Retina (tissue), 1 donor: ENCODE data around the gene CERS6.
"Not testable (repeated sequence)": the region's sequence is repeated elsewhere in the genome, so short reads cannot be mapped to it uniquely, and the experiment has no call there.

Source experiments
- DNase-seq: peaks from one replicate; pipeline ENCODE4 v3.0.0-alpha.2; 2016

Gene CERS6

DNA sequence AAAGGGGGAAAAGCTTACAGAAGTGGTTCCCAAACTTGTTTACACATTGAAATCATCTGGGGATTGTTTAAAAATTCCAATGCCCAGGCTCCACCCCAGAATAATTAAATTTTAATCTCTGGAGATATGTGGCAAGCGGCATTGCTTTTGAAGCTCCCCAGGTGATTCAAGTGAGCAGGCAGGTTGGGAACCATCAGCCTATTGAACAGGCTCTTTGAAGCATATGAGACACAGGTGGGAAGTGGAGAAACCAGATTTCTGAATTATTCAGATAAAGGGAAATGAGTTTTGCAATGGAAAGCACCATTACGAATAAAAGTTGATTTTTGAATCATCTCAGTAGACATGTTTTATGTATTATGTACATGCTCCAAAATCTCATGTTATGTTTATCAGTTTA lies 288.8 kb downstream of the CERS6 start:
- no peak for DNase-seq

DNA sequence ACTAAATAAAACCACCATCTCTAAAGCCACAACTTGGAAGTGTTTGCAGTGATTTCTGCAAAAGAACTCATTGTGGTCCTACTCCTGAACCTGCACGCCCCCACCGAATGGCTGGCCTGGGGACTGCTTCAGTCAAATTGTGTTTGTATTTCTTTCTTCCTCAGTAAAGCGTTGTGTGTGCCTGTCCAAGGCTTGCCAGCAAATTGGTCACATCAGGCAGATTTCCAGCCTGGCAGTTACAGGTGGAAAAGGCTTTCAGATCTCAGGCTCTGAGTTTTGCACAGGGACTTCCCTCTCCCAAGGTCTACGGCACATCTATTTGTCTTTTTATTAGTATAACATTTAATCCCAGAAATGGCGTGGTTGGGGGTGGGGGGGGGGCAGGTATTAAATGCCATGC lies 292.4 kb downstream of the CERS6 start:
- DNase-seq: no peak

DNA sequence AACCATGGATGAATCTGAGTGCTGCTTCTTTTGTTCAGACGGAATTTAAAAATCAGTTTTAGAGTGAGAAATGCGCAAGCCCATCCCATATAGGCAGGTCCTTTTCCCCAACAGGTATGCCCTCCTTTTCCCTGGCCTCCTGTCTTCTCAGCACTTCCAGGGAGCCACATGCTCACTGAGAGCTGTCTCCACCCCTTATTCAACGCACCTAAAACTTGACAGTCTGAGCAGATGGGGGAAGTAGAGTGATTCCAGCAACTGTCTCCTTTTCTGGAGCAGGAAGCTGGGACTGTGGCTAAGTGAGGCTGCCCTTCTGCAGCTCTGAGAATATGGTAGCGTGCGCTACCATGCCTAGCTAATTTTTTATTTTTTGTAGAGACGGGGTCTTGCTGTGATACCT lies 293.2 kb downstream of the CERS6 start:
- DNase-seq: no peak

DNA sequence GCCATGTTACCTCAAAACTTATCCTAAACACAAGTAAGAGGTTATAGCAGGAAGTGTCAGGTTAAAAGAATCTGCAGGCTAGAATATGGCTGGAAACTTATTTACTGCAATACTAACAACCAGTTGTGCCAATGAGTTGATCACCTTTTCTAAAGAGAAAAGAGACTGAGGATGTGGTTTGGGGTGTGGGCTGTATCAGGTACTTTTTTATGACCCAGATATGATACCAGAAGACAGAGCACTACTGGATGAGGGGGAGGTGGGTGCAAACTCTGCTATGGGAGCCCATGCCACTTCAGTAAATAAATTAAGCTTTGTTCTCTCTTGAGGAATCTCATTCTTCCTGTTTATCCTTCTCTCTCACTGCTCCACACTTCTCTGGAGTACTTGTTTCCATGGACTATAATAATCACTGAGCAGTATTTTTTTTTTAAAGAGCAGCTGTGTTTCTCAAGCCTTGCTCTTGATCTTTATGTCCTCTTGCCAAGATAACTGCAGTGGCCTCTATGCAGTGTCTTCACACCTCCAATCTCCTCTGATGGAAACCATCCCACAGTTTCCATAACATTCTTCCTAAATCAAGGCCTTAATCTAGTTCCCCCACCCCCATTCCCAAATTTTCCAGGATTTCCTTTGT lies 295.1 kb downstream of the CERS6 start:
- DNase-seq: no peak

DNA sequence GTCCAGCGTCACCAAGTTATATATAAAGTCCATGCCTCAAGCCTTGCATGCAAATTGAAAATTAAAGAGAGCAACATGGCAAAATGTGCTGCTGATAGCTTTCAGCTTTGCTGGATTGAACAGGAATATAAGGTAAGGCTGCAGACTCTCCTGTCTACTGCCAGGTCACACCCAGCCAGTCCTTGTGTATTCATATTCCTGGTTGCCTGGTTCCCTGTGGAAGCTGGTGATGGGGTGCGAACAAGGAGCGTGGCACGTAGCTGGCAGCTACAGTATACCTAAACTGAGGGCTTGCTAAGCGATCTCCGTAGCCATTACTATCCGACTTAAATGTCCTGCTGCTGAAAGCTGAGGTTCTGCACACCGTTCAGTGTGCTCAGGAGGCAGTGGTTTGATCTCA lies 296.3 kb downstream of the CERS6 start:
- no peak for DNase-seq

DNA sequence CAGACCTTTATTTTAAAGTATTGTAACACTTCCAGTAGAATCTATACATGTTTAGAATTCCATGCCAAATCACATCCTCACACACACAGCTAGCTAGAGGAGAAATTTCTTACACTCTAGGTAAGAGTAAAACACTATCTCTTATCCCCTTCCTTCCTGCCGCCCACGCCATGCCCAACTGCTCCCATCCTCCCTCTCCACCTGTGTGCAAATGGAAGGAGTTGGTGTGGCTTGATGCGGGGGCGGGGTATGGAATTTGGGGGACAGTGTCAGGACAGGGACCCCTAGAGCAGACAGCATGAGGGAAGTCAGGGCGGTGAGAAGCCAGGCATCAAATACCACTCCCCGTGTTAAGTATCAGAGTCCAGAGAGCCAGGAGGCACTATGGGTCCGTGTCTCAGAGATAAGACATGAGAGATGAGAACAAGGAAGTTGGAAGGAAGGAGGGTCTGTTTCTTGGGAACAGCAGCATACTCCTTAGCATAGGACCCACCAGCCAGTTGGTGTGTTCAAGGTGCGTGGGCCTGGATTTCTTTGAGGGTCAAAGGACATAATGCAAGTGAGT lies 297.8 kb downstream of the CERS6 start:
- no peak for DNase-seq

DNA sequence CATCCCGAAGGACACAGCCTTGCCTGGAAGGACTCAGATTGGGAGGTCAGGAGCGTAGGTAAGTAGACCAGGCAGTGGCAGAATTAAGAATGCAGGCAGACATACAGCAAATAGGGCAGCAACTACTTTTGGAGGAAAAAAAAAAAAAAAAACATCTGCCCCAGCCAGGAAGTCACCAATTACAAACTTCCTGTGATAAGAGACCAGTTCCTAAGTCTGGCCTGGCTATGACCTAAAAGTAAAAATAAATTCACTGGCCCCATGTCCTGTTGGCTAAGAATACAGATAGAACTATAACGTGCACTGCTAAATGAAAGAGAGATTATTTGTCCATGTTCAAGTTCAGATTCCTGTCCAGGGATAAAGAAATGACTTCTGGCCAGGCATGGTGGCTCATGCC lies 301.2 kb downstream of the CERS6 start:
- DNase-seq: no peak

DNA sequence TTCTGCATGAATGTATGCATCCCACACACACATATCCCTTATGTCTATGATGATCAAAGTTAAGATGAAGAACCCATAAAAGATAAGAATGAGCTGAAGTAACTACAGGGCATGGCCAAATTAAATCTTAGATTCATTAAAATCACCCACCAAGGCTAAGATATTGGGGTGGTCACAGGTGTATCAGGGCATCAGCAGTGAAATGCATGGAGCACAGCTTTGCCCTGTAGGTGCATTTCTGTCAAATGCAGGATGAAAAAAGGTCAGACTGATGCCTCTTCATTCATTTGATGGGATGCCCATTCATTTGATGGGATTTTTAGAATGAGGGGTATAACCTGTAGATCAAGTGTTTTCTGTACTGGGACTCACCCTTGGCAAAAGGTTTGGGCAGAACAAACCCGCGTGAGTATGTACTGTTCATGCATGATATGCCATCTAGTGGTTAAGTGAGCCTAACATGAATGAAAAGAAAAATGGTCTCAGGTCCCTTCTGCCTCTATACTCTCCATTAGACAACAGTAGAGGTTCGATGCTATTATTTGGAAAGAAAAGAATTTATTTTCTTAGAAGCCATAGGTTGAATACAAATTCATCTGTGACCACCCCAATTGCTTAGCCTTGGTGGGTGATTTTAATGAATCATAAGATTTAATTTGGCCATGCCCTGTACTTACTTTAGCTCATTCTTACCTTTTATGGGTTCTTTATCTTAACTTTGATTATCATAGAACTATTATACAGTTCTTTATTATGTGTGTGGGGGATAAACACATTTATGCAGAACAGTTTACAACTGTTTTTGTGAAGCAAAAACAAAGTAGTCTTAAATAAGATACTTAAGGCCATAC lies 303.1 kb downstream of the CERS6 start:
- DNase-seq: peak; percentile 34

DNA sequence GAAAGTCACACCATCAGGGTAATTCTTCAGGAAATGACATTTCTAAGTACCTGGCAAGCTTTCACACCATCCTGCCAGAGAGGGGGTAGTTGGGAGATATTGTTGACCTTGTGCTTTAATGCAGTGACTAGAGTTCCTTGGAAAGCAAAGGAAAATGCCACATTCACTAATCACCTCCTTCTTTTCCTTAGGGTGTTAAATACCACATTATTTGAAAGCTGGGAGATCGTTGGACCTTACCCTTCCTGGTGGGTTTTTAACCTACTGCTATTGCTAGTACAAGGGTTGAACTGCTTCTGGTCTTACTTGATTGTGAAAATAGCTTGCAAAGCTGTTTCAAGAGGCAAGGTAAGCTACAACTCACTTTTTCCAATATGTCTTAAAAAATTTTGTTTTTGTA lies 309.3 kb downstream of the CERS6 start:
- no peak for DNase-seq

DNA sequence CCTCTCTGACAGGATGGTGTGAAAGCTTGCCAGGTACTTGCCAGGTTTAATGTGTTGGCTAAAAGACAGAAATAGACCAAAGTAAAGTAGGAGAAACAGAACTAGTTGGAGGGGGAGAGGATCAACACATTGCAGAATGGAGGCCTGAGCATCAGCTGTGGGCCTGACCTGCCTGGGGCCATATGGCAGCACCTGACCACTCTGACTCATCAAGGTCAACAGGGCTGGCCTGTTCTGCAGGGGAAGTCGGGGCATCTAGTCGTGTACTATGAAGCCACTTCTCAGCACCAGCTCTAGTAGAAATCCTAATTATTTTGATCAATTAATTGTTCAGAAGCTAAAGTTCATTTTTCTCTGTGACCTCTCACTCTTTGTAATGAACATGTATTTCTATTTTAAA lies 310.5 kb downstream of the CERS6 start:
- DNase-seq: no peak

DNA sequence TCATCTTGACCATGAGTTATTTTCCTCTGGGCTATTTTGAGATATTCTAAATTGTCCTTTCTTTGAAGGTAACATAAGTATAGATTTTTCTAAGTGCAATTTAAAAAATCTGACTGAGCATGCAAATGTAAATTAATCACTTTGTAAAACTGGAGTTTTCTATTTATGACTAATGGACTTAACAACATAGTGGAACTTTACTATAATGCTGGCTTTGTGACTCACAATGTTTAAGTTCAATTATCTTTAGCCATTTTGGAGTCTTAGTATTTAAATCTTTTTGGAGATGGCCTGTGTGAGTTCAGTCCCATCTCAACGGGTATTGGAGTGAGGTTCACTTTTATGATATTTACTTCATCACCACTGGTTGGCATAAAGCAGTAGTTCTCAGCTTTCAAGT lies 311.2 kb downstream of the CERS6 start:
- DNase-seq: no peak

DNA sequence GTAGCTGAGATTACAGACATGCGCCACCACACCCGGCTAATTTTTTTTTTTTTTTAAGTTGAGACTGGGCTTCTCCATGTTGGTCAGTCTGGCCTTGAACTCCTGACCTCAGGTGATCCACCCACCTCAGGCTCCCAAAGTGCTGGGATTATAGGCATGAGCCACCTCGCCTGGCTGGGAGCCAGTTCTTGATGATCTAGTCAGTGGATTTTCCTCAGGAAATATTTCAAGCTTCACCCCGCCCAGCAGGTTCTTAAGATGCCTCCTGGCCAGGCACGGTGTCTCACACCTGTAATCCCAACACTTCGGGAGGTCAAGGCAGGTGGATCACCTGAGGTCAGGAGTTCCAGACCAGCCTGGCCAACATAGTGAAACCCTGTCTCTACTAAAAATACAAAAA lies 312.3 kb downstream of the CERS6 start:
- DNase-seq: not testable (repeated sequence)

DNA sequence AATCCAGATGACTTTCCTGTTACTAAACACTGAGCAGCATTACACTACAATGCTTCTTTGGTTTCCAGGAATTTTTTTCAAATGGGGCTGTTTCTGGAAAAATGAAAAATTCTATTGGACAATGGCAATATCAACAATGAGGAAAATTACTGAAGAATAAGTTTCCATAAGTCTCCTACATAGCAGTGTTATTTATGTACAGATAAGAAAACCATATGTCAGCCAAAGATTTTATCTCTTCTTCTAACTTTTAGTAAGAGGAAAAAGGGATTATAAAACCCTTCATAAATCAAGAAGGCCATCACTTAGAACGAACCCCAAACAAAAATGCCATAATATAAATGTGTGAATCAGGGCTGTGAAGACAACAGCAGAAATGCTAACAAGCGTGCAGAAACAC lies 314.7 kb downstream of the CERS6 start:
- no peak for DNase-seq

DNA sequence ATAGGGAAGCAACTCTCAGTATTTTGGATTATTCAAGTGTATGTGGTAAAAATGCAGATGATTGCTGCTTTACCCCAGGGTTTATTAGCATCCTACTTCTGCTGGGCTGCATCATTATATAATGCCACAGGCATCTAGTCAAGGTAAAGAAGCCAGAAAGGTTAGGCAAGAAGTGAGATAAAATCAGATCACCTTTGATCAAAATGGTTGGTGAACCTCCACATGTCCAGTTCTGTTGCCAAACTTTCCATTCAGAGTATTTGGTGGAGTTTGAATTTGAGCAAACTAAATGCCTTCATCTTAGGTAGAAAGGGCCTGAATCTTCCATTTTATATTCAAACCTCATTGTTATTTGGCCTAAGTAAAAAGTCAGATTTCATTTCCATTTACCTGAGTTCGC lies 316.6 kb downstream of the CERS6 start:
- DNase-seq: no peak

DNA sequence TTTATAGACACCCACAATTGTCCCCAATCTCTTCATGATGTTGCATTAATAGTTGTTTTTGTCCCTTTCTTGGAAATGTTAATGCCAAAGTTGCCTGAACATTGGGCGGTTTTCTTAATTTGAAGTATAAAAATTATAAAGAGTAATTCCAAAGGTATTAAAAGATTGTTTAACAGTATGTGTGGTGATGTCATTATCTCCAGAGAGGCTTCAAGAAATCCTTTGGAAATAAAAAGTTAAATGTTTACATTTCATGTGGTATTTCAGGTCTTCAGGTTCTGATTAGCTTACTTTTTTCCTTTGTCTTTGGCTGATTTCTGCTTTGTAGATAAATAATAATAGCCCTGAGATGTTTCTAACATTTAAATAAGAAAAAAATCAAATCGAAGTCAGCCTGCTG lies 317.1 kb downstream of the CERS6 start:
- DNase-seq: no peak

DNA sequence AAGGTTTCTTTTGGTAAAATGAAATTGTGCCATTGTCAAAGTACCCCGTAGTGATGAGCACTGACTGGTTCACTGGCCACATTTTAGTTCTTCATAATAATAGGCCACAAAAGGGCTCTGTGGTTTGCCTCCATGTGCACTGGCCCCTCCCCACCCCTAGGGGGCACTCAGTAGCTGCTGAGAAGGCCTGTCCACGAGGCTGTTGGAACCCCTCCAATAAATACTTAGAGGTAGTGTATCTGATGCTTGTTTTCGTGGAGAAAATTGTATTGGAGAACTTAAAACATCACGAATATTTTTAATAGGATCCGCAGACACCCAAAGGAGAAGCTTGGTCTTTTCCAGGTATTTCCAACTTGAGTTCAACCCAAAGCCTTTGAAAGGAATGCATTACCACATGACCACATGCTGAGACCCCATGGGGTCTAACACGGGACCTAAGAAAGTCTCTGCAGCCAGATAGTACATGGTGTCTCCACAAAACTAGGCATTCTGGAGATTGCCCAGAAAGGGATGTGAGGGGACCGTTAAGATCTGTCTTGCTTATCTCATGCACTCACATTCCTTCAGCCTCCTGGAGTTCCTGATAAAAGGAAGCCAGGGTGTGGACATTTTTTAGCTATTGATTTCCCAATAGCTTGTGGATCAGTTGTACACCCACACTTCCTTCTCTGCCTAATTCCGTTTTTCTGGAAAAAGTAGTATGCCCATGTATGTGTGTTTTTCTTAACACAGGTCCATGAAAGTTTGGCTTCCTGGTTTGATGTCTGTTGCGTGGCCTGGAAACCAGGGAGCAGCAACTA lies 317.8 kb downstream of the CERS6 start:
- DNase-seq: peak; percentile 9

DNA sequence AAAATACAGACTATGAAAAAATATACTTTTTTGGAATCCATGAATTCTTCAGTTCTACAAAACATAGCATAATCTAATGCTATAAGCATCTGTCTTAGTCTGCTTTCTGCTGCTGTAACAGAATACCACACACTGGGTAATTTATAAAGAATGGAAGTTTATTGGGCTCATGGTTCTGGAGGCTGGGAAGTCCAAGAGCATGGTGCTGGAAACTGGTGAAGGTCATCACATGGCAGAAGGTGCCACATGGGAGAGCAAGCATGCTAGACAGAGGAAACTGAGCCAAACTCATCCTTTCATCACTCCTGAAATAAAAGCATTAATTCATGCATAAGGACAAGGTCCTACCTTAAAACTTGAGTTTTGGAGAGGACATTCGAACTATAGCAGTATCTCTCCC lies 319.8 kb downstream of the CERS6 start:
- DNase-seq: no peak

DNA sequence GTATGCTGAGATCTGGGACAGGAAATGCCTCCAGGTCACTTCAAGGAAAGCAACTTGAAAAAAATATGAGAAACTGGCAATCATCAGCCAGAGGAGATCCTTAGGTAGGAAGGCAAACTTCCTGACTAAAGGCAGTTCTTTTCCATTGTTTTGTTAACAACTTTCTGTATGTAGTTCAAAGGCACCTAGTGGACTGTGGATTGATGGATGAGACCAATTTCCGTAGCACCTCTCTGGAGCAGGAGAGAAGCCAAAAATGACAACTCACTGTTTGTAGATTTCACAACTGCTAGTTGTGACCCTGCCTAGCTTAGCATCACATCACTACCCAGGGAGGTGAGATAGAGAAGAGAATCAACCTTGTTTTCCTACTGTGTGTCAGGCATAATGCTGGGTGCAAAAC lies 324.6 kb downstream of the CERS6 start:
- no peak for DNase-seq

DNA sequence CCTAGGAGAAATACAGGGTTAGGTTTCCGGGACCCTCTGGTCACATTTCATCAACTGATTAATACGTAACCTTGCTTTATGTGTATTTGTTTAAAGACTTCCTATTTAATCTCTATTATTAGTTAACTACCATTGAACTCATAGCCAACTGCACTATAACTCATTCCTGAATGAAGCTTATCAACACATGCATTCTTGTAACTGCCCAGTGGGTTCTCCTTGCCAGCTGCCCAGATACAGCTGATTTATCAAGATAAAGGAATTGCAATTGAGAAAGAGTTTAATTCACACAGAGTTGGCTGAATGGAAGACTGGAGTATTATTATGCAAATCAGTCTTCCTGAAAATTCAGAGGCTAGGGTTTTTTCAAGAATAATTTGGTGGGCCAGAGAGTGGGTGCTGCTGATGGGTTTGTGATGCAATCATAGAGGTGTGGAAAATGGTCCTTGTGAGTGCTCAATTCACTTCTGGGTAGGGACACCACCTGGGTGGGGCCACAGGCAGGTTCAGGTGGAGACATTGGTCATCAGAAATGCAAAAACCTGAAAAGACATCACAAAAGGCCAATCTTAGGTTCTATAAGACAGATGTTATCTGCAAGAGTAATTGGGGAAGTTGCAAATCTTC lies 325.2 kb downstream of the CERS6 start:
- no peak for DNase-seq

DNA sequence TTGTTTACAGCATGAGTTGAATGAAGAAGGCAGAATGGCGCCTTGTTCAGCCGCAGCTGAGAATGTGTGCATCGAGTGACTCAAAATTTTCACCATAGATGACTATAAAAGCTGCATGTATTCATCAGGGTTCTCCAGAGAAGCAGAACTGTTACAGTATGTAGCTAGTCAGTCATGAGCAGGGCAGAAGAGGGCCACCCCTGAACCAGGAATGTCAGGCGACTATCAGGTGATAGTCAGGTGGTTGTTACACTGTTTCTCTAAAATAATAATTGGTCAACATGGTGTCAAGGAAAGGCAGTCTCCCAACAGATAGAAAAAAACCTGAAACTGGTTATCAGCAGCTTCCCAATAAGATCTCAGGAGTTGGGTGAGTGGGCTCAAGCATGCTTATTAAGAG lies 326.2 kb downstream of the CERS6 start:
- no peak for DNase-seq

DNA sequence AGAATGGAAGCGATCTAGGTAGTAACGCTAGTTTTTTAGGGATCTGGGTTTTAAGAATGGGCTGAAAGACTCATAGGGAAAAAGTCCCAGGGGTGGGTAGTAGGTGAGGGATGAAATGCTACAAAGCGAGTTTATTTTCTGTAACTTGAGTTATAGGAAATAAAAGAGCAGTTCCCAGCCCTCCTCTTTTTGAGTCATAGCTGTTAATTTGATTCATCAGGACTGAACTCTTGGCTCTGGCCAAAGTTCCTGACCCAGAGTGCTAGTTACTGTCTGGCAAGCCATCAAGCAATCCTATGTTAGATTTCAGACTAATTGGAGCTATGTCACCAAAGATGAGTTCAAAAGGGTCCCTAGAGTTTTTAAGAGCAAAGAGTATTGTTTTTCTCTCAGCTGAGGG lies 328.9 kb downstream of the CERS6 start:
- no peak for DNase-seq

DNA sequence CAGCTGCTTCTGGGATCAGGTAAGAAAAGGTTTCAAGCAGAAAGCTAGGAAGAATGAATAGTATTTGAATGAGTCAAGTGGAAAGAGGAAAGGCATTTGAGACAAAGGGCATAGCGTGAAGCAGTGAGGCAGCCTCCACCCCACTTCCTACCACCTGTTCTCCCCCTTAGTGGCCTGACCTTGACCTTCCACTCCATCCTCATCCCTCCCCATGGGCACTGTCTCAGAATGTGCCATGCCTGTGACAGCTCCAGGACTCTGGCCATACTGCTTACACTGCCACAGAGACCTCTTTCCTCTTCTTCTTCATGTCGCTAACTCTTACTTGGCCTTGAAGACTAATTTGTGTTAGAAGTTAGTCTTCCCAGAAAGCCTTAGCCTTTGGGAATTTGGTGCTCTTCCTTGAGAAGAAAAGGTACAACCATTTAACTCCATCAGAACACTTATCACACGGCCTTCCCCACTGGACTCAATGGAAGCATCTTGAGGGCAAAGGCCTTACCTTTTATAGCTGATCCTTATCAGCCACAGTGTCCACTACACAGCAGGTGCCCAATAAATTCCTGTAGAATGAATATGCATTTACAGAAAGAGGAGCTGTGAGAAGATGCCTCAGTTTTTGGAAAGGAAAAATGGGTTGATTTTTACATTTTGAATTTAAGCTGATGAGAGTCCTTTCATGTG lies 331.2 kb downstream of the CERS6 start:
- DNase-seq: no peak
